ENCODE measurements around the gene DNAJC3. TPM values are rescaled to one million over a fixed set of nuclear protein-coding genes. Genes with fewer than 3 reads are reported as not detected.

DNAJC3 gene
- total and polyA plus RNA-seq, 9 of the 15 experiments (the other 6 are each of a cell fraction or from before 2014, with no cell fraction given), result 7.8 to 21.8 (median 10.4) TPM

GRCh38 chr13:95745289-95745688 is 68.3 kb downstream of the DNAJC3 start:
- FAIRE-seq, result no peak
- intact Hi-C loops (cut with micrococcal nuclease), result no loop called here
- H3K9me3 ChIP-seq (replicated peaks; ENCODE audit: control insufficient read depth, insufficient read depth, low read depth, low read length), result no peaks in the 10 kb centered on the region

GRCh38 chr13:95745752-95746151 is 68.8 kb downstream of the DNAJC3 start:
- FAIRE-seq (no peak), ATAC-seq (peak; percentile 84), DNase-seq (ENCODE audit: extremely low read depth in 1 of 4, low spot score in 3 of 4) (peak in 1 of 4 experiments; percentile 11)
- 44% methylated on average over 2 of the region's 2 CpGs for WGBS (ENCODE audit: insufficient coverage, low coverage, missing lambda C conversion rate)
- H3K36me3 ChIP-seq (ENCODE audit: control insufficient read depth, insufficient read depth, low read length), result no peaks in the 10 kb centered on the region
- TF ChIP-seq FOSL1 (tag; conservative IDR thresholded peaks at IDR 0.05) (no peak), TCF15 (CRISPR knock-in tag; IDR thresholded peaks at IDR 0.05) (no peak), CTCF (IDR thresholded peaks at IDR 0.05 in 2 of 3, conservative IDR thresholded peaks at IDR 0.05 in 1 of 3; ENCODE audit: insufficient read depth in 2 of 3, low read depth in 1 of 3, low read length in 3 of 3) (0 out of 6 replicates have a peak, but pooled peaks of 1 of the 3 experiments have one; percentile 24), ILF3 (IDR thresholded peaks at IDR 0.05; ENCODE audit: borderline replicate concordance) (no peak), ZFP30 (CRISPR knock-in tag; IDR thresholded peaks at IDR 0.05; ENCODE audit: borderline replicate concordance) (no peak)
- peaks cover 10% of the 10 kb centered on the region for H3K79me2 ChIP-seq (ENCODE audit: control insufficient read depth, insufficient read depth, low read length)
- no peak overlapping the region for H3K4me2 ChIP-seq (ENCODE audit: insufficient read depth, low read length)
- 0 out of 2 replicates have a peak, but pooled peaks cover 3% of the 10 kb centered on the region for H4K20me1 ChIP-seq (replicated peaks; ENCODE audit: control insufficient read depth, insufficient read depth, low read length)
- no peaks in the 10 kb centered on the region for H3K9me3 ChIP-seq (replicated peaks; ENCODE audit: control insufficient read depth, insufficient read depth, low read depth, low read length)
- in situ Hi-C loops (cut with MboI), result no loop called here
- H3K4me1 ChIP-seq (replicated peaks in 1 of 2; ENCODE audit: control insufficient read depth in 2 of 2, insufficient read depth in 2 of 2, low read length in 2 of 2), result peaks cover 0 to 11% of the 10 kb centered on the region in 2 experiments; a peak in 3 of 5 replicates
- intact Hi-C loops (cut with micrococcal nuclease), result no loop called here
- no TSS peak for BruUV-seq (replicated peaks)
- CTCF ChIA-PET (ENCODE audit: low intra/inter-chr PET ratio), result no interaction called here
- no peak overlapping the region for H3K4me3 ChIP-seq
- no peaks in the 10 kb centered on the region for H3K27me3 ChIP-seq (ENCODE audit: control insufficient read depth in 2 of 2, insufficient read depth in 2 of 2, low read length in 2 of 2)
- POLR2A ChIA-PET, result no interaction called here
- H2AFZ ChIP-seq (ENCODE audit: low read depth, low read length), result no peak overlapping the region
- no peak overlapping the region for H3K9ac ChIP-seq (ENCODE audit: insufficient read depth in 1 of 2, low read depth in 2 of 2, low read length in 2 of 2)
- H3K9me1 ChIP-seq (ENCODE audit: control insufficient read depth, insufficient read depth, low read length), result no peaks in the 10 kb centered on the region
- H3K27ac ChIP-seq (ENCODE audit: extremely low read depth, low read depth, low read length), result no peak overlapping the region

More at GRCh38 chr13:95745289-95745688, 68.3 kb downstream of the DNAJC3 start:
- no peak overlapping the region for H3K27ac ChIP-seq (ENCODE audit: extremely low read depth, low read depth, low read length)
- 81% methylated on average over 4 of the region's 4 CpGs for WGBS (ENCODE audit: insufficient coverage, low coverage, missing lambda C conversion rate)
- no peak overlapping the region for H3K4me3 ChIP-seq
- no peak for DNase-seq (ENCODE audit: extremely low read depth in 1 of 4, low spot score in 3 of 4)
- no peaks in the 10 kb centered on the region for H3K27me3 ChIP-seq (ENCODE audit: control insufficient read depth in 2 of 2, insufficient read depth in 2 of 2, low read length in 2 of 2)
- POLR2A ChIA-PET, result no interaction called here
- no peak overlapping the region for H2AFZ ChIP-seq (ENCODE audit: low read depth, low read length)
- no peak overlapping the region for H3K4me2 ChIP-seq (ENCODE audit: insufficient read depth, low read length)
- peaks cover 10% of the 10 kb centered on the region for H3K79me2 ChIP-seq (ENCODE audit: control insufficient read depth, insufficient read depth, low read length)
- CTCF ChIA-PET (ENCODE audit: low intra/inter-chr PET ratio), result no interaction called here
- no peaks in the 10 kb centered on the region for H3K9me1 ChIP-seq (ENCODE audit: control insufficient read depth, insufficient read depth, low read length)
- H4K20me1 ChIP-seq (replicated peaks; ENCODE audit: control insufficient read depth, insufficient read depth, low read length), result 0 out of 2 replicates have a peak, but pooled peaks cover 3% of the 10 kb centered on the region
- no peak for TF ChIP-seq HMG20B (CRISPR knock-in tag; IDR thresholded peaks at IDR 0.05)
- TF ChIP-seq TCF3 (CRISPR knock-in tag; IDR thresholded peaks at IDR 0.05), result no peak
- peak; percentile 21; the same call in 1 of the 3 replicates for ATAC-seq
- no peaks in the 10 kb centered on the region for H3K36me3 ChIP-seq (ENCODE audit: control insufficient read depth, insufficient read depth, low read length)
- peaks cover 0 to 11% of the 10 kb centered on the region in 2 experiments; a peak in 3 of 5 replicates for H3K4me1 ChIP-seq (replicated peaks in 1 of 2; ENCODE audit: control insufficient read depth in 2 of 2, insufficient read depth in 2 of 2, low read length in 2 of 2)
- H3K9ac ChIP-seq (ENCODE audit: insufficient read depth in 1 of 2, low read depth in 2 of 2, low read length in 2 of 2), result no peak overlapping the region
- in situ Hi-C loops (cut with MboI), result no loop called here
- no TSS peak for BruUV-seq (replicated peaks)

All from K562 (cell line).